Heart right ventricle (tissue), 16 donors: ENCODE measurements around the gene ATP8B3. TPM values are rescaled to one million over a fixed set of nuclear protein-coding genes. Genes with fewer than 3 reads are reported as not detected.

ENCODE experiments used
- ATAC-seq, 8 donors: fragments of 200-7000 bp; cut with Tn5 transposase; one replicate each; pipeline ENCODE4 v1.9.1; 2020; ENCODE audit warnings: mild to moderate bottlenecking in 8 of 8, moderate library complexity in 8 of 8, moderate number of reproducible peaks in 1 of 8
- DNase-seq, 2 donors: peaks; one replicate each; pipeline ENCODE4 v3.0.0-alpha.2; 2020
- H3K27ac ChIP-seq, 10 donors: fragments of 200-600 bp; sonication (generic) in 2 of 10; one replicate each; pipeline versions ENCODE4 v1.5.0 to v1.8.0; 2020 to 2022; ENCODE audit warnings: mild to moderate bottlenecking in 3 of 10
- H3K27me3 ChIP-seq, 7 donors: fragments of 200-600 bp; one replicate each; pipeline ENCODE4 v1.8.0; 2021 to 2022; ENCODE audit warnings: mild to moderate bottlenecking in 2 of 7
- H3K36me3 ChIP-seq, 9 donors: fragments of 200-600 bp; sonication (generic) in 1 of 9; one replicate each; pipeline versions ENCODE4 v1.5.0 to v1.8.0; 2020 to 2022; ENCODE audit warnings: mild to moderate bottlenecking in 2 of 9
- H3K4me1 ChIP-seq, 9 donors: fragments of 200-600 bp; sonication (generic) in 1 of 9; one replicate each; pipeline versions ENCODE4 v1.5.0 to v1.8.0; 2020 to 2022; ENCODE audit warnings: mild to moderate bottlenecking in 4 of 9
- H3K4me3 ChIP-seq, 10 donors: fragments of 200-600 bp; sonication (generic) in 2 of 10; one replicate each; pipeline versions ENCODE4 v1.5.0 to v1.8.0; 2020 to 2022; ENCODE audit warnings: mild to moderate bottlenecking in 7 of 10, moderate library complexity in 2 of 10
- H3K9me3 ChIP-seq, 11 donors: fragments of 200-600 bp in 10 of 11; sonication (generic) in 2 of 11; one replicate each; pipeline versions ENCODE4 v1.5.0 to v1.8.0; 2013 to 2022; ENCODE audit warnings: mild to moderate bottlenecking in 2 of 11, control low read depth in 1 of 11, moderate library complexity in 1 of 11
- CTCF ChIP-seq, 9 donors: fragments of 200-600 bp; sonication (generic) in 2 of 9; IDR thresholded peaks; one replicate each; pipeline versions ENCODE4 v1.5.0 to v1.8.0; 2021 to 2022; ENCODE audit warnings: antibody characterized with exemption in 9 of 9, mild to moderate bottlenecking in 5 of 9, moderate library complexity in 1 of 9
- WGBS, 2 donors: extraction: QIAGEN DNeasy Blood & Tissue Kit; methylation state at CpG; one replicate each; pipeline ENCODE4 v1.1.7; 2013; ENCODE audit warnings: inconsistent platforms in 1 of 2; 5-methylcytosine and 5-hydroxymethylcytosine counted together
- intact Hi-C, 10 donors: fragments of 100-400 bp; cut with DNase I; formaldehyde crosslinking; loops; one replicate each; pipeline versions ENCODE4 v1.11.1 to v1.14.2; 2022
- polyA plus RNA-seq, 2 donors: library from polyadenylated mRNA; stranded (reverse); fragments of 200-250 nt; gene quantifications; one replicate each; pipeline ENCODE4 v1.2.3, GENCODE V29; 2013
- total RNA-seq, 10 donors: library from RNA; stranded (reverse); fragmentation: NEBNext Ultra II Directional in 3 of 10; extraction: Animal tissue kit (Norgen Biotek cat#: 25700) in 3 of 10; gene quantifications; one replicate each; pipeline versions ENCODE4 v1.2.1 to v1.2.4, GENCODE V29; 2021 to 2023
- donor health status: Arrhythmogenic right ventricular cardiomyopathy.
- donor health status: ischemic (EF 13 %, LVEDD 7.1; RV severe dilation, severe dysfunction).
- donor health status: healthy with polysubstance abuse.
- donor health status: DM: no; HTN: yes; CAD: no.
- donor health status: DM: no; HTN: no; CAD: no.
- donor health status: ischemic (EF 25% LVEDD 6.9; RV normal size, moderate dysfunction).
- donor health status: ischemic (EF 25% LVEDD 5.7; RV mildly dilated, moderate dysfunction).
- donor health status: healthy.
- donor health status: DM: yes; HTN: yes; CAD: no.
- donor health status: Ischemic cardiomyopathy.
- donor health status: ischemic (EF 35%, LVEDD 5.7; RV mildly dilated, moderate dysfunction).
- donor health status: nonischemic (EF 11% LVEDD 7.7; RV severe dilation, severe dysfunction).
- donor health status: DM: yes; HTN: yes; CAD: no.
- donor health status: PGD.
- donor health status: ischemic (EF 29% LVEDD 5.4; RV normal size, mild dysfunction).
- donor health status: nonischemic (EF 23%, LVEDD 6.1; RV moderate dilation, normal function).

Gene ATP8B3
- total and polyA plus RNA-seq, 12 donors: 0.13 to 3.4 (median 0.52) TPM

GRCh38 chr19:1766800-1767352 lies 45.2 kb downstream of the ATP8B3 start:
- H3K4me1 ChIP-seq: peaks cover 0 to 6% (median 0%) of the 10 kb centered on the region in 9 donors
- WGBS, 2 donors: 15 to 22% methylated on average over 10 of the region's 10 CpGs
- H3K9me3 ChIP-seq: peaks cover 0 to 19% (median 13%) of the 10 kb centered on the region in 11 donors
- H3K36me3 ChIP-seq: no peaks in the 10 kb centered on the region
- no peak overlapping the region for H3K4me3 ChIP-seq
- TF ChIP-seq CTCF (IDR thresholded peaks at IDR 0.05): no peak
- intact Hi-C loops: loop anchor here in 8 of 10 donors (1.0 to 10.0 kb wide), 7 partner anchors 92 to 222 kb away; partner anchors contain the start of gene UQCR11 (in 1 of the 8)
- ATAC-seq: peak in 1 of 8 donors; percentile 13
- H3K27ac ChIP-seq: no peak overlapping the region
- DNase-seq: no peak
- H3K27me3 ChIP-seq: peaks cover 24 to 100% (median 98%) of the 10 kb centered on the region in 7 donors

GRCh38 chr19:1765904-1766799 lies 45.9 kb downstream of the ATP8B3 start:
- Histone ChIP-seq H3K36me3 (no peaks in the 10 kb centered on the region), H3K4me1 (peaks cover 0 to 6% (median 0%) of the 10 kb centered on the region in 9 donors), H3K27me3 (peaks cover 24 to 100% (median 98%) of the 10 kb centered on the region in 7 donors), H3K4me3 (no peak overlapping the region), H3K9me3 (peaks cover 0 to 12% (median 9%) of the 10 kb centered on the region in 11 donors), H3K27ac (no peak overlapping the region)
- intact Hi-C loops: loop anchor here in 7 of 10 donors (2.0 to 10.0 kb wide), 6 partner anchors 91 to 221 kb away; partner anchors contain the start of gene UQCR11 (in 1 of the 7)
- no peak for TF ChIP-seq CTCF (IDR thresholded peaks at IDR 0.05)
- WGBS, 2 donors: 3 to 4% methylated on average over 38 of the region's 38 CpGs
- DNase-seq (no peak), ATAC-seq (no peak)

GRCh38 chr19:1765232-1765903 lies 46.7 kb downstream of the ATP8B3 start:
- 7 to 9% methylated on average over 33 of the region's 33 CpGs for WGBS, 2 donors
- intact Hi-C loops: loop anchor here in 6 of 10 donors (5.0 to 10.0 kb wide), 5 partner anchors 91 to 221 kb away; partner anchors contain the start of gene UQCR11 (in 1 of the 6)
- Histone ChIP-seq H3K4me3 (no peak overlapping the region), H3K27me3 (peaks cover 24 to 100% (median 100%) of the 10 kb centered on the region in 7 donors), H3K36me3 (no peaks in the 10 kb centered on the region), H3K27ac (no peak overlapping the region), H3K9me3 (peaks cover 0 to 4% (median 2%) of the 10 kb centered on the region in 11 donors), H3K4me1 (peaks cover 0 to 6% (median 0%) of the 10 kb centered on the region in 9 donors)
- no peak for DNase-seq
- no peak for TF ChIP-seq CTCF (IDR thresholded peaks at IDR 0.05)
- no peak for ATAC-seq

- Histone ChIP-seq H3K4me3 (no peak overlapping the region), H3K27ac (no peak overlapping the region), H3K4me1 (peaks cover 0 to 6% (median 0%) of the 10 kb centered on the region in 9 donors), H3K27me3 (peaks cover 28 to 100% (median 100%) of the 10 kb centered on the region in 7 donors), H3K36me3 (no peaks in the 10 kb centered on the region), H3K9me3 (no peaks in the 10 kb centered on the region)
- ATAC-seq (no peak), DNase-seq (no peak)
- WGBS, 2 donors: 6 to 8% methylated on average over 15 of the region's 15 CpGs
- intact Hi-C loops: loop anchor here in 6 of 10 donors (5.0 to 10.0 kb wide), 5 partner anchors 90 to 220 kb away; partner anchors contain the start of gene UQCR11 (in 1 of the 6)
- TF ChIP-seq CTCF (IDR thresholded peaks at IDR 0.05): no peak
These were observed 47.3 kb downstream of the ATP8B3 start for GRCh38 chr19:1764729-1765128.
